Peyer's patch (tissue), 4 donors: Measurements from ENCODE around the gene RIBC1. TPM values are rescaled to one million over a fixed set of nuclear protein-coding genes. Genes with fewer than 3 reads are reported as not detected.
A peak's percentile ranks its signal among the peaks of the same experiment; 100 is the strongest.

Source experiments
- DNase-seq, 3 donors: peaks; one replicate each; pipeline ENCODE4 v3.0.0-alpha.2; 2017 to 2019
- H3K27ac ChIP-seq, 4 donors: fragments of 200-600 bp; sonication (generic); one replicate each; pipeline ENCODE4 v1.5.1; 2016 to 2019
- H3K27me3 ChIP-seq, 2 donors: fragments of 200-600 bp; sonication (generic); one replicate each; pipeline ENCODE4 v1.5.1; 2019
- H3K36me3 ChIP-seq, 3 donors: fragments of 200-600 bp; sonication (generic); one replicate each; pipeline ENCODE4 v1.5.1; 2016 to 2019
- H3K4me1 ChIP-seq, 4 donors: fragments of 200-600 bp; sonication (generic); one replicate each; pipeline ENCODE4 v1.5.1; 2016 to 2019
- H3K4me3 ChIP-seq, 4 donors: fragments of 200-600 bp; sonication (generic); 1 replicate in 3 of 4; 2 replicates in 1 of 4; pipeline ENCODE4 v1.5.1; 2016 to 2019; ENCODE audit warnings: mild to moderate bottlenecking in 1 of 4
- H3K9me3 ChIP-seq, 4 donors: fragments of 200-600 bp; sonication (generic); one replicate each; pipeline ENCODE4 v1.5.1; 2016 to 2019; ENCODE audit warnings: mild to moderate bottlenecking in 1 of 4
- CTCF ChIP-seq, 6 experiments: fragments of 450-650 bp in 4 of 6; fragments of 200-600 bp in 2 of 6; sonication (generic) in 1 of 6; IDR thresholded peaks; one replicate each; pipeline ENCODE4 v1.5.1; 2017 to 2019; ENCODE audit warnings: antibody characterized with exemption in 6 of 6, mild to moderate bottlenecking in 3 of 6, moderate library complexity in 1 of 6
- POLR2A ChIP-seq, 2 donors: fragments of 450-650 bp; IDR thresholded peaks; one replicate each; pipeline ENCODE4 v1.5.1; 2017; ENCODE audit warnings: antibody characterized with exemption in 2 of 2, mild to moderate bottlenecking in 2 of 2, moderate library complexity in 2 of 2
- total RNA-seq, 4 donors: library from RNA; depleted of rRNA; stranded (reverse); fragments of >200 nt; gene quantifications; one replicate each; pipeline ENCODE4 v1.1.0, GENCODE V29; 2016

The RIBC1 gene
- 1 to 10 TPM in 1 of 4 donors, not detected in 3; 1.0 TPM for total RNA-seq

GRCh38 chrX:53422861-53423306 lies at the start of gene RIBC1:
Gene RIBC1, plus strand, starts transcription at chrX:53422873. Its CDS starts 3,404 bp downstream, at chrX:53426277.
- Histone ChIP-seq H3K36me3 (no peaks in the 10 kb centered on the region), H3K4me1 (peaks cover 0 to 12% (median 4%) of the 10 kb centered on the region in 4 donors), H3K4me3 (peak within 1 kb of the TSS; percentile 57 to 77 (median 72)), H3K9me3 (no peaks in the 10 kb centered on the region), H3K27me3 (no peaks in the 10 kb centered on the region), H3K27ac (peak within 1 kb of the TSS; percentile 89 to 95 (median 93))
- TF ChIP-seq POLR2A (IDR thresholded peaks at IDR 0.05) (no peak), CTCF (IDR thresholded peaks at IDR 0.05) (no peak)
- no peak for DNase-seq

- no peaks in the 10 kb centered on the region for H3K27me3 ChIP-seq
- no peak for DNase-seq
These were observed 49.4 kb upstream of the RIBC1 start for GRCh38 chrX:53373307-53373706.

GRCh38 chrX:53374222-53374820 lies 48.4 kb upstream of the RIBC1 start:
- TF ChIP-seq CTCF (IDR thresholded peaks at IDR 0.05) (no peak), POLR2A (IDR thresholded peaks at IDR 0.05) (no peak)
- Histone ChIP-seq H3K27ac (no peak overlapping the region), H3K4me3 (no peak overlapping the region), H3K4me1 (no peaks in the 10 kb centered on the region), H3K27me3 (no peaks in the 10 kb centered on the region), H3K36me3 (no peaks in the 10 kb centered on the region), H3K9me3 (no peaks in the 10 kb centered on the region)
- DNase-seq, result no peak

More at GRCh38 chrX:53373307-53373706, 49.4 kb upstream of the RIBC1 start:
- H3K4me3 ChIP-seq, result no peak overlapping the region
- TF ChIP-seq POLR2A (IDR thresholded peaks at IDR 0.05) (no peak), CTCF (IDR thresholded peaks at IDR 0.05) (no peak)
- no peaks in the 10 kb centered on the region for H3K4me1 ChIP-seq
- H3K36me3 ChIP-seq, result no peaks in the 10 kb centered on the region
- no peak overlapping the region for H3K27ac ChIP-seq
- H3K9me3 ChIP-seq, result no peaks in the 10 kb centered on the region

- TF ChIP-seq CTCF (IDR thresholded peaks at IDR 0.05), result no peak
- TF ChIP-seq POLR2A (IDR thresholded peaks at IDR 0.05), result no peak
These were observed 47.8 kb upstream of the RIBC1 start for GRCh38 chrX:53374923-53375322.

GRCh38 chrX:53376888-53377287 lies 45.8 kb upstream of the RIBC1 start:
- no peak overlapping the region for H3K4me3 ChIP-seq
- no peak for TF ChIP-seq CTCF (IDR thresholded peaks at IDR 0.05)
- TF ChIP-seq POLR2A (IDR thresholded peaks at IDR 0.05), result no peak
- H3K27ac ChIP-seq, result no peak overlapping the region
- H3K4me1 ChIP-seq, result no peaks in the 10 kb centered on the region
- H3K9me3 ChIP-seq, result no peaks in the 10 kb centered on the region
- no peaks in the 10 kb centered on the region for H3K27me3 ChIP-seq
- peaks cover 0 to 20% (median 0%) of the 10 kb centered on the region in 3 donors for H3K36me3 ChIP-seq
- DNase-seq, result no peak

More at GRCh38 chrX:53374923-53375322, 47.8 kb upstream of the RIBC1 start:
- DNase-seq, result no peak
- Histone ChIP-seq H3K27me3 (no peaks in the 10 kb centered on the region), H3K4me1 (no peaks in the 10 kb centered on the region), H3K4me3 (no peak overlapping the region), H3K27ac (no peak overlapping the region), H3K36me3 (peaks cover 0 to 1% (median 0%) of the 10 kb centered on the region in 3 donors), H3K9me3 (no peaks in the 10 kb centered on the region)
